OCI-LY7 (cell line): ENCODE measurements around the gene LRP1B. TPM values are rescaled to one million over a fixed set of nuclear protein-coding genes. Genes with fewer than 3 reads are reported as not detected.

ENCODE experiments used
- BruUV-seq: library from RNA; stranded (reverse); fragments of 400-500 nt; replicated peaks from 2 replicates; lab custom pipeline; 2021; lab: Mats Ljungman, UMichigan
- CTCF ChIA-PET: fragments of 300-600 bp; sonication (Branson Sonifier 250); formaldehyde crosslinking; loops from one replicate; lab custom pipeline; 2022; ENCODE audit warnings: antibody characterized with exemption; ENCODE audit not compliant: unreplicated experiment; lab: Charles Lee
- POLR2A ChIA-PET: fragments of 300-600 bp; sonication (Branson Sonifier 250); formaldehyde crosslinking; loops from one replicate; lab custom pipeline; 2022; ENCODE audit warnings: antibody characterized with exemption; lab: Charles Lee
- DNase-seq: peaks from one replicate; pipeline ENCODE4 v3.0.0-alpha.2; 2015; ENCODE audit warnings: low spot score
- H2AFZ ChIP-seq: fragments of 200-600 bp; sonication (generic), shearing (Covaris generic); 2 replicates; pipeline ENCODE4 v1.6.1; 2014; ENCODE audit warnings: mild to moderate bottlenecking, antibody characterized with exemption, low read length, moderate library complexity
- H3K27ac ChIP-seq: fragments of 200-600 bp; sonication (generic); 2 replicates; pipeline ENCODE4 v1.5.1; 2014; ENCODE audit warnings: mixed run types, low read depth, mild to moderate bottlenecking, moderate library complexity, low read length, inconsistent platforms; ENCODE audit not compliant: poor library complexity, severe bottlenecking
- H3K36me3 ChIP-seq: fragments of 200-600 bp; sonication (generic); 2 replicates; pipeline ENCODE4 v1.6.1; 2014; ENCODE audit warnings: mild to moderate bottlenecking, antibody characterized with exemption, low read length, moderate library complexity, mixed read lengths; ENCODE audit not compliant: insufficient read depth
- H3K4me1 ChIP-seq: fragments of 200-600 bp; sonication (generic); 2 replicates; pipeline ENCODE4 v1.5.1; 2014; ENCODE audit warnings: mild to moderate bottlenecking, low read length; ENCODE audit not compliant: insufficient read depth, poor library complexity, severe bottlenecking
- H3K4me2 ChIP-seq: fragments of 200-600 bp; sonication (generic); 2 replicates; pipeline ENCODE4 v1.6.1; 2014; ENCODE audit warnings: mild to moderate bottlenecking, low read length
- H3K4me3 ChIP-seq: fragments of 200-600 bp; sonication (generic); 2 replicates; pipeline ENCODE4 v1.5.1; 2014; ENCODE audit warnings: mild to moderate bottlenecking, low read depth, low read length; ENCODE audit not compliant: poor library complexity, severe bottlenecking
- H3K79me2 ChIP-seq: fragments of 200-600 bp; sonication (generic); 2 replicates; pipeline ENCODE4 v1.6.1; 2016; ENCODE audit warnings: low read depth, mild to moderate bottlenecking, low read length, moderate library complexity, mixed read lengths; ENCODE audit not compliant: insufficient read depth
- H3K9me2 ChIP-seq: fragments of 200-600 bp; sonication (generic); 2 replicates; pipeline ENCODE4 v1.6.1; 2016; ENCODE audit warnings: mild to moderate bottlenecking, low read length, mixed read lengths; ENCODE audit not compliant: insufficient read depth
- H3K9me3 ChIP-seq: fragments of 200-600 bp; sonication (generic); 2 replicates; pipeline ENCODE4 v1.6.1; 2014; ENCODE audit warnings: mild to moderate bottlenecking, mixed run types, low read length, mixed read lengths
- H4K20me1 ChIP-seq: fragments of 200-600 bp; sonication (generic); 2 replicates; pipeline ENCODE4 v1.6.1; 2014; ENCODE audit warnings: mild to moderate bottlenecking, antibody characterized with exemption, low read length, moderate library complexity, mixed read lengths; ENCODE audit not compliant: insufficient read depth
- CTCF ChIP-seq: fragments of 200-600 bp; sonication (generic); conservative IDR thresholded peaks from 2 replicates; pipeline ENCODE4 v1.5.1; 2014; ENCODE audit warnings: mild to moderate bottlenecking, antibody characterized with exemption, low read length, moderate library complexity, mixed read lengths
- EZH2phosphoT487 ChIP-seq: fragments of 200-600 bp; sonication (generic); IDR thresholded peaks from 2 replicates; pipeline ENCODE4 v1.6.1; 2018; ENCODE audit warnings: low read depth, borderline replicate concordance, mild to moderate bottlenecking, mixed run types, antibody characterized with exemption, low read length, moderate library complexity, mixed read lengths
- intact Hi-C: fragments of 100-400 bp; cut with micrococcal nuclease; formaldehyde crosslinking; loops from one replicate; pipeline ENCODE4 v1.10.0; 2022; ENCODE audit not compliant: unreplicated experiment
- total RNA-seq, 2 experiments: library from RNA; depleted of rRNA in 1 of 2; stranded (reverse); fragments of >200 nt in 1 of 2; shearing (Covaris generic) in 1 of 2; gene quantifications; 2 replicates each; pipeline ENCODE4 v1.2.3, GENCODE V29; 2014 to 2022

Gene LRP1B
- total RNA-seq, 2 experiments from 2014 or later = not detected

GRCh38 chr2:142140434-142140845 lies 9.6 kb upstream of the LRP1B start:
- ChIA-PET CTCF (no interaction called here), POLR2A (interaction anchor here (0.7 to 1.1 kb wide), 2 partner anchors 109 to 390 kb away, joined by 3 to 6 read pairs; no protein-coding TSS in a partner anchor)
- no TSS peak for BruUV-seq
- peak; percentile 33 for DNase-seq
- no peaks in the 10 kb centered on the region for H3K9me2 ChIP-seq
- H3K4me3 ChIP-seq = no peak overlapping the region
- no peaks in the 10 kb centered on the region for H3K4me1 ChIP-seq
- no peaks in the 10 kb centered on the region for H3K79me2 ChIP-seq
- H2AFZ ChIP-seq = no peak overlapping the region
- H3K36me3 ChIP-seq = no peaks in the 10 kb centered on the region
- TF ChIP-seq EZH2phosphoT487 = no peak
- peak; percentile 86 for TF ChIP-seq CTCF
- H4K20me1 ChIP-seq = no peaks in the 10 kb centered on the region
- intact Hi-C loops = no loop called here
- H3K27ac ChIP-seq = no peak overlapping the region
- H3K9me3 ChIP-seq = no peaks in the 10 kb centered on the region
- no peak overlapping the region for H3K4me2 ChIP-seq

- no peaks in the 10 kb centered on the region for H3K9me3 ChIP-seq
- no peaks in the 10 kb centered on the region for H3K36me3 ChIP-seq
- intact Hi-C loops = no loop called here
- no peaks in the 10 kb centered on the region for H3K79me2 ChIP-seq
- no peak overlapping the region for H2AFZ ChIP-seq
- TF ChIP-seq EZH2phosphoT487 (no peak), CTCF (no peak)
- no peaks in the 10 kb centered on the region for H3K9me2 ChIP-seq
- DNase-seq = no peak
- H3K4me1 ChIP-seq = no peaks in the 10 kb centered on the region
- H3K27ac ChIP-seq = no peak overlapping the region
- no peak overlapping the region for H3K4me2 ChIP-seq
- H4K20me1 ChIP-seq = no peaks in the 10 kb centered on the region
- H3K4me3 ChIP-seq = no peak overlapping the region
- no TSS peak for BruUV-seq
- ChIA-PET CTCF (no interaction called here), POLR2A (interaction anchor here (0.6 kb wide), 1 partner anchor 647 kb away, joined by 5 read pairs; no protein-coding TSS in a partner anchor)
Measured at GRCh38 chr2:142139384-142139783, 8.6 kb upstream of the LRP1B start.

GRCh38 chr2:142136571-142136970 lies 5.8 kb upstream of the LRP1B start:
- no peak for DNase-seq
- no peaks in the 10 kb centered on the region for H3K79me2 ChIP-seq
- BruUV-seq = no TSS peak
- H3K4me1 ChIP-seq = no peaks in the 10 kb centered on the region
- POLR2A ChIA-PET = no interaction called here
- TF ChIP-seq CTCF (no peak), EZH2phosphoT487 (no peak)
- no peaks in the 10 kb centered on the region for H4K20me1 ChIP-seq
- H3K9me3 ChIP-seq = no peaks in the 10 kb centered on the region
- intact Hi-C loops = no loop called here
- no peak overlapping the region for H3K4me2 ChIP-seq
- no peak overlapping the region for H3K4me3 ChIP-seq
- no peak overlapping the region for H2AFZ ChIP-seq
- H3K9me2 ChIP-seq = no peaks in the 10 kb centered on the region
- no peaks in the 10 kb centered on the region for H3K36me3 ChIP-seq
- H3K27ac ChIP-seq = no peak overlapping the region
- CTCF ChIA-PET = no interaction called here
